IPS-NIHi11 (cell line): ENCODE data around the gene RBM17.
"Not testable (repeated sequence)": the region's sequence is repeated elsewhere in the genome, so short reads cannot be mapped to it uniquely, and the experiment has no call there.

Experiments
- DNase-seq: peaks from one replicate; pipeline ENCODE4 v3.0.0; 2012; ENCODE audit warnings: mixed read lengths, low spot score

The RBM17 gene

DNA sequence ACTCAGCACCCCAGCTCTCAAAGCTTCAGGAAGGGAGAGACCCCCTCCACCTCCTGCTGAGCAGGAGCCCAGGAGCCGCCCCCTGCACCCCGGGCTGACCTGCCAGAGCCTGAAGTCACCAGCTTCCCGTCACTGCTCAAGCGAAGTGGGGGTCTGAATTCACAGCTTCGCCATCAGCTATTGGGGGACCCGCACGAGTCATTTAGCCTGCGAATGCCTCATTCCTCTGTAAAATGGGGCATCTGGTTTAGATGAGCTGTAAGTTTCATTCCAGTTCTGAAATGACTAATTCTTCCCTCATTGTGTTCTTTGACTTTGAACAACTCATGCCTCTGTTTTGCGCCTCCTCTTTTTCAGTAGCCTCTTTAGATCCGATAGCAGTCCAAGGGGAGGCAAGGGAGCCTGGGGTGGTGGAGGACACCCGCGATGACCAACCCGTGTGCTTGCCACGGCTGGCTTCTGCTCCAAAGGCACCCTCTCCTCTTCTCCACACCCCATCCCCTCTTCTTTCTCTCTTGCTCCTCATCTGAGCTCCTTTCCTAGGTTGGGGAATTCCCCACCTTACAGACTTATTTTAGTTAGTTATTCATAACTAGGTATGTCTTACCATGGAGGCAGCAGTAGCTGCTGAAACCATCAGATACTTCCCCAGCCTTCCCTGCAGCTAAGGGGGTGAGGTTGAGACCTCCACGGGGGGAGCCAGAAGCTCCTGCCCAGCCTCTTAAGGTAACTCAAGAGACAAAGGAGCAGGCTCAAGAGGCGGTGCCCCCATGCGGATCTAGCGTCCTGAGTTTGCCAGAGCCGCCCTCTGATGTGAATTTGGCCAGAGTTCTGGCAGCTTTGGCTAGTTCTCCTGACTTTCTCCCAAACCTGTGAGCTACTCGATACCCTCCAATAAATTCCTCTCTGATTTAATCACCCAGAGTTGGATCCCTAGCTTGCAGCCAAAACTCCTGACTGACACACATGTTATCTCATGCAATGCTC, 47.7 kb downstream of the RBM17 start:
- DNase-seq = no peak

DNA sequence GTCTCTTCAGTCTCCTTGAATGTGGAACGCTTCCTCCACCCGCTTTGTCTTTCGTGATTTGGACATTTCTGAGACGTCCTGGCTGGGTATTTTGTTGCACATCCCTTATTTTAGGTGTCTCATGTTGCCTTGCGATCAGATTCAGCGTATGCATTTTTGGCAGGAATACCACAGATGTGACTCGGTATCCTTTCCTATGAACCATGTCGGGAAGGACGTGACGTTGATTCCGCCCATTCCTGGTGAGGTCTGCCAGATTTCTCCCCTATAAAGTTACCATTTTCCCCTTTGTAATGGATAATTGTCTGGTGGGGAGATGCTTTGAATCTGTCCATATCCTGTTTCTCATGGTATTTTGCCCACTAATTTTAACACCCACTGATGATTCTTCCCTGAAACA, 49.6 kb downstream of the RBM17 start:
- no peak for DNase-seq

DNA sequence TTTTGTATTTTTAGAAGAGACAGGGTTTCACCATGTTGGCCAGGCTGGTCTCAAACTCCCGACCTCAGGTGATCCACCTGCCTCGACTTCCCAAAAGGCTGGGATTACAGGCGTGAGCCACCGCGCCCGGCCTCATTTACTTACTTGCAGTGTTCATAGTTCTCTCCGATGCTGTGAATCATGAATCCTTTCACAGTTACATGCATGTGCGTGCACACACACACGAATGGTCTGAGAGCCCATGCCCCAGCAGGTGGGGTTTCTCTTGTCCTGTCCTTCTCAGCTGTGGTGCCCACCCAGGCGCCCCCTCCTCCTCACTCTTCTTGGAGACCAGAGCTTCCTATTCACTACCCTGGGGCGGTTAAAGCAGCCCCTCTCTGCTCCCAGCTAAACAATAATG, 50.6 kb downstream of the RBM17 start:
- no peak for DNase-seq

DNA sequence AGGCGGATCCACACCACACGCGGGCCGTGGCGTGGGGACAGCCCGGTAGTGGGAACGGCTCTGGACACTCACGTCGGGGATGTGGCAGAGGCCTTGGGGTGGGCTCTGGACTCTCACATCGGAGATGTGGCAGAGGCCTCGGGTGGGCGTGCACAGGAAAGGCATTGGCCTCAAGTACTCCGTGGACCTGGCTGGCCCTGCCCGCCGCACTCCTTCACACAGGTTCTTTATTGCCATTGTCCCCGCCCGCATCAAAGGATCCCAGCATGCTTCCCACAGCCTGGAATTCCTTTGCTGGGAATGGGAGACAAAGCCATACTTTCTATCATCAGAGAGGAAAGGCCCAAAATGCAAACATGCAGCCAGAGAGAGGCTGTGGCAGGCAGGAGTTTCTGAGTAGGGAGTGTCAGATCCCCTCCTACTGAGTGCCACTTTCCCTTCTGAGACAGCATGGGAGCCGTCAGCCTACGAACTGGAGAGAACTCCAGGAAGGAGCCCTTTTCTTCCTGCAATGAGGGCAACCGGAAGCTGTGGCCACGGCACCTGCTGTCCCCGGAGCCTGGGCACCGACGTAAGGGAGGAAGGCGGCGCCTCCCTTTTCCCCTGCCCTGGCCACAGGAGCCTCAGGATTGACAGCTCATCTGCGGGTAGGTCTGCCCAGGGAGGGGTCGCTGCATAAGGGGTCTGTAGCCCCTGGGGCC, 51.5 kb downstream of the RBM17 start:
- peak; percentile 58 for DNase-seq

DNA sequence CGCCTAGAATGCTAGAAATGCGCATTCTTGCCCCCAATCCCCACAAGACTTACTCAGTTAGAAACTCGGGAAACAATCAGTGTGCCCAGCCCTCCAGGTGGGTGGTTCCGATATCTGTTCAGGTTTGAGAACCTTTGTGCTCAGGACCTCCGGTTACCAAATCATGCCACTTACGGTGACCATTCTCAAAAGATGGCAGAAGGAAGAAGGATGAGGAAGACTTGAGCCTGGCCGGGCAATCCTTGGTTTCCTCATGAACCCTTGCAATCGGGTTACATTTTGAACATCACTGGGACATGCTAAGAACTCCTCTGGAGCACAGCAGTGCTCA, 52.1 kb downstream of the RBM17 start:
- no peak for DNase-seq

DNA sequence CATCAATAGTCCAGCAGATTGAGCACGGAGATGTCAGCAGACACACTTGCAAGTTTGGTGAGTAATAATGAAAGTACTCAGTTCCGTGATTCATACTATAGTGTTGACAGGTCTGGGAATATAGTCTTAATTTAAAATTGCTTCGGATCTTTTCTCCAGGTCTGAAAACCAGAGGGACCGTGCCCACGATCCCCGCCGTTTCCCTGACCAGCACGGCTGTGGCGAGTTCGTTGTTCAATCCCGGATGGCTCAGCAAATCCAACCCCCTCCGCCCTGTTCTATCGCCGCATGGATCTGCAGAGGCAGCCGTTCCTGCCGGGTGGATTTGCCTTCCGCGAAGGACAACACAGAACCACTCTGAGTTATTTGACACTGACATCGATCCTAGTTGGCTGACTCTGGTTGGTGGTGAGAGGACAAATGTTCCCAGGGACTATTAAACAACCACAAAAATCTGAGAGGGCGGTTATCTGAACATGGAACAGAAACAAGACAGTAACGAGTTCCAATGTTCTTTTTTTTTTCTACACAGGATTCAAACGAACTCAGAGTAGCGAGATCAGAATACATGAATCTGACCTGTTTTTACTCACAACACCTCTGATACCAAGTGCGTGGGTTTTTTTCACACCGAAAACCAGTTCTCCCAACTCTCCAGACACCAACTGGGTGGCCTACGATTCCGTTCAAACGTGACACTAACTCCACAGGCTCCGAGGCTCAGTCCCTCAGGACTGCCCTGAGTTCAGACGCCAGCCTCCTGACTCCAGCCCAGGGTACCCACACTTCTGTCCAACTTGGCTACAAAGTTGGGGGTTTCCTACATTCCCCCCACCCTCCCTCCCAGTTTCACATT, 52.7 kb downstream of the RBM17 start:
- DNase-seq = no peak

DNA sequence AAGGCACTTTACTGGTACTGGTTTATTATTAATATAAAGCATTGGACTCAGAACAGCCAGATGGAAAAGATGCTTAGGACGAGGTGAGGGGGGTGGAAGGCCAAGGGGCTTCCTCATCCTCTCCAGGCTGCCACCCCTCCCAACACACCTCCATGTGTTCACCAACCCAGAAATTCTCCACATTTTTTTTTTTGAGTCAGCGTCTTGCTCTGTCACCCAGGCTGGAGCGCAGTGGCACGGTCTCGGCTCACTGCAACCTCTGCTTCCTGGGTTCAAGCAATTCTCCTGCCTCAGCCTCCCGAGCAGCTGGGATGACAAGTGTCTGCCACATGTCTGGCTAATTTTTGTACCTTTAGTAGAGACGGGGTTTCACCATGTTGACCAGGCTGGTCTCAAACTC, 53.4 kb downstream of the RBM17 start:
- not testable (repeated sequence) for DNase-seq

DNA sequence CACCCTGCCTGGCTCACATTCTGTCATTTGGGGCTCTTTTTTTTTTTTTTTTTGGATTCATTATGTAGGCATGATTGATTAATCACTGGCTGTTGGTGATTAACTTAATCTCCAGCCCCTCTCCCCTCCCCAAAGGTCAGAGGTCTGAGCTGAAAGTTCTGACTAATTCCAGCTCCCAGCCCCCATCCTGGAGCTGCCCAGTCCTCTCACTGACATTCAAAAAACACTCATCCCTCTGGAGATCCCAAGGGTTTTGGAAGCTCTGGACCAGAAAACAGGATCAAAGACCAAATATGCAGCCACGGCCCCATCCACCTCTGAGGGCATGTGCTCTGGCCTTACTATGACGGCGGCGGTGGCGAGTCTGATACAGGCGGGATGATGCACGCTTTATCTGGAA, 53.8 kb downstream of the RBM17 start:
- DNase-seq = no peak

DNA sequence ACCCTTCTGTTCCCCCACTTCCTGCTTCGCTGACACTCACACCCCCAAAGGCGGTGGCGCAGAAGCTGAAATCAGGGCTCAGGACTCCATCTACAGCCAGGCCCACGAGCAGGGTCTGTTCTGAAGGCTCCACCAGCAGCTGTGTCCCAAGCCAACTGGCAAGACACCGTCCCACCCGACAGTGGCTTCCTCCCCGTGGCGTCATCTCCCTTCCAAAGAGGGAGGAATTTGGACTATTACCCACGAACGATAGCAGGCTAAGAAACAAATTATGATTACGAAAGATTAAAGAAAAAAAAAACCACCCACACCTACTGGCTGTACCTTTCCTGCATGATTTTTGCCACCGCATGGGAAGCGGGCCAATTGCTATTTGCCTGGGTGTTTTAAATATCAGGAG, 54.3 kb downstream of the RBM17 start:
- DNase-seq = no peak

DNA sequence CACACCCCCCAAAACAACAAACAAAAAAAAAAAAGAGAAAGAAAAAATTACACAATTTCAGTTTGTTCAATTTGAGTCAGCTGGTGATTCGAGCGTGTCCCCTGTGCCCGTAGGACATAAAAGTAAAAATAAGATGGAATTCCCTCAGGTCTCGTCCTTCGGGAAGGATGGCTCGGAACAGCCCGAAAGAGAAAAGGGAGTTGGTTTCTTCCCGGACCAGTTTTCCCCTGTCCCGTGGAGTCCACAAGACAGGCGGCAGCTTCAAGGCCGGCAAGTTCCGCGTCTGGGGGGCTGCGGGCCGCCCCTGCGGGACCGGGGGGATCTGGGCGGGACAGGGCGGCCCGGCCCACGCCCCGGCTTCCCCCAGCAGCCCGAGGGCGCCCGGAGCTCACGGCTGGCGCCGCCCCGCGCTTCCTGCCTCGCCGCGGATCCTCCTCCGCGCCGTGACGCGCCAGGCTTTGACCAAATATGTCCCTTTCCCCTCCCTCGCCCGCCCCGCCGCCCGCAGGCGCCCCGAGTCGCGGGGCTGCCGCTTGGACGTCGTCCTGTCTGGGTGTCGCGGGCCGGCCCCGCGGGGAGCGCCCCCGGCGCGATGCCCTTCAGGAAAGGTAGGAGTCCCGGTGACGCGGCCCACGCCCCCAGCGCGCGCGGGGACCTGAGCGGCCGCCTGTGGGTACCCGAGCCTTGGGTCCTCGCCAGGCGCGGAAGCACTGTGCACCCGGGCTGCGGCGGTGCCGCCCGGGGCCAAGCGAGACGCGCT, 55.8 kb downstream of the RBM17 start:
- peak; percentile 91 for DNase-seq

DNA sequence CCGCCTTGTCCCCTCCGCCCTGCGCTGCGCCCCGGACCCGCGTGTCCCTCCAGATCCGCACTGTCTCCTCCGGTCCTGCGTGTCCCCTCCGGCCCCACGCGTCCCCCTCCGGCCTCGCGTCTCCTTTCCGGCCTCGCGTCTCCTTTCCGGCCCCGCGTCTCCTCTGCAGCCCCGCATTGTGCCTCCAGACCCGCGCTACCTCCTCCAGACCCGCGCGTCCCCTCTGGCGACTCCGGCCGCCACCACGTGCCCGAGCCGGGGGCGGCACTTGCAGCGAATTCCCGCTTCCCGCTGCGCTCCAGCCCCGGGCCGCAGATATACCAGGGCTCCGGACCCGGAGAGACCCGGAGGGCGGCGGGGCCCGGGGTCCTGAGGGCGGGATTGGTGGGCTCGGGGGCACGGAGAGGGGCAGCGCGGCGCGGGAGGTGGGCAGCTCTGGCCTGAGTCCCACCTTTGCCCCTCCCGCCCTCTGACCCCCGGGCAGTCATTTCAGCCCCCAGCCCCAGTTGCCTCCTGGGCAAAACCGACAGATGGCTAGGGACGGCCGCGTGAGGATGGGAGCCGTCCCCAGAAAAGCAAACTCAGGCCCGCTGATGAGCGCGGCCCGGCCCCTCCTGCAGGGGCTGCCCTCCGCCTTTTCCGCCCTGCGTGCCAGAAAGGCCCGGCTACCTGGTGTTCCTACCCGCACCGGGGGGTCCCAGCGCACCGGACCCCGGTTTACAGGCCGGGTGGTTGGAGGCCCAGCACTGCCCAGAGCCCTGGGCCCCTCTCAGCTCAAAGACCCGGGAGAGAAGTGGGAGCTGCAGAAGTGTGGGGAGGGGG, 56.5 kb downstream of the RBM17 start:
- peak; percentile 65 for DNase-seq

DNA sequence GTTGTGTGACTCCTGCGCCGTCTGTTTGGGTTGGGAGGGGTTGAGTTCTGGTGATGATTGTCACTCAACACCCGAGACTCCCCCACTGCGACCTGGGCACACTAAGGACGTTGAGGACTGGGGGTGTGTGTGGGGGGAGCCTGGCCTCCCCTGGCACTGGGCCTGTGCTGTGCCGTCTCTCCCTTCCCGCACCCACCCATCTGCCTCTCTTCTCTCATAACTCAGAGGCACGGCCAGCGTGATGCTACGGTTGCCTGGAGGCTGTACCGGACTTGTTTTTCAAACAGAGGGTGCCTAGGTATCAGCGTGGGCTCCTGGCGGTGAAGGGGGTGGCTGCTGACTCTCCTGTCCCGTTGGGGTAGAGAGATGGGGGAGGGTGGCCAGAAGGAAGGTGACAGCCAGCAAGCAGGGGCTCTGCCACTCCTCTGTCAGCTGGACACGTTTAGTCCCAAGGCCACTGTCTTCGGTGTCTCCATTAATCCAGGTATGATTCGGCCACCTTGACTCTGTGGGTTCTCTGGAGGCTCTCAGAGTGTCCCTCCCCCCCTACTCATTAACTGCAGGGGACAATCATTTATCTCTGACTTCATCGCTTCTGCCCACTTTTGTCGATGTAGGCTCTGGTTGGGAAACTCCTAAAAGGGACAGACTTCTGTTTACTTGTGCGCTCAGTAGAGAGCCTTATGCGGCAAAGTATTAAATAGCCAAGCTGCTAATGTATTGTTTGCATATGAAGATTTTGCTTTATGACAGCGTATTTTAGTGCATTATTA, 57.4 kb downstream of the RBM17 start:
- DNase-seq = no peak

DNA sequence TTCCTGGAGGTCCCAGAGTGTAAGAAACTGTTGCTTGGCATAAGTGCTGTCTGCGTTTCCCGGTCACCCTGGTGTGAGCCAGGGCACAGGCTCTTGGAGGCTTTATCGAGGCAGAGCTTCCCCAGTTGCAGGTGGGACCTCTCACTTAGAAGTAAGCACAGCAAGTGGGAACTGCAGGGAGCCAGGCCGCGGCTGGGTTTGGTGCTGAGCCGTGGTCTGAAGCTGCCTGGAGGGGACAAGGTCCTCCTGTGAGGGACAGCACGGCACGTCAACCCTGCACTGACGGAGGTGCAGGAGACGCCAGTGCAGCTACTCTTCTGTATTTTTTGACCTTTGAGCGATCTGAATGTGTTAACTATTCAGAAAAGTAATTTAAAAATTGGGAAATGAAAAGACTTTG, 58.1 kb downstream of the RBM17 start:
- no peak for DNase-seq

DNA sequence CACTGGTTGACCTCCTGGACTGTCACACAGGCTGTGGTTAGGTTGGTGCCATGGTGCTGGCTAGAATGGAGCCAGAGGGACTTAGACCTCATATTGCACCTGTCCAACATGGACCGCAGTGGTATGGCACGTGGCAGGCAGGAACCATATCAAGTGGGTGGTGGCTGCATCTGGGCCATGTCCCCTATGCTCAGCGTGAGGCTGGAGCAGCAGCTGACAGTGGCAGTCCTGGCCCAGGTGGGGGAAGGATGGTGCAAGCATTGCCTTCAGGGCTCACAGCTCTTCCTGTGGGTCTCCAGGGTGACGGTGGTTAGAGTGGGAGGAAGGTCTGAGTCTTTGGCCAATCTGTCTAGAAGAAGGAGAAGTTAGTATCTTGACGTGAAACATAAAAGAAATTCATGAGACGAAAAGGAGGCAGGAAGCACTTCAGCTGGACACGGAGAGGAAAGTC, 59.4 kb downstream of the RBM17 start:
- no peak for DNase-seq

DNA sequence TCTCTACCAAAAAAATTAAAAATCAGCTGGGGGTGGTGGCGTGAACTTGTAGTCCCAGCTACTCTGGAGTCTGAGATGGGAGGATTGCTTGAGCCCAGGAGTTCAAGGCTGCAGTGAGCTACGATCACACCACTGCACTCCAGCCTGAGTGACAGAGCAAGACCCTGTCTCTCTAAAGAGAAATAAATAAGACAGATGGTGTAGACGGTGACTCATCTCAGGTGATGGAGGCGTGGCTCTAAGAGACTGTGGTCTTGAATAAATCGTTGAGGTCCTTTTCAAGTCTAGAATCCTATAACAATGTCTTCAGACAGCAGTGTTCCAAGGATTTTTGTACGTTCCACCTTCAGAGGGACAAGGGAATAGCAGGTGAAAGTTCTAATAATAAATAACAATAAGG, 60.1 kb downstream of the RBM17 start:
- DNase-seq = no peak

DNA sequence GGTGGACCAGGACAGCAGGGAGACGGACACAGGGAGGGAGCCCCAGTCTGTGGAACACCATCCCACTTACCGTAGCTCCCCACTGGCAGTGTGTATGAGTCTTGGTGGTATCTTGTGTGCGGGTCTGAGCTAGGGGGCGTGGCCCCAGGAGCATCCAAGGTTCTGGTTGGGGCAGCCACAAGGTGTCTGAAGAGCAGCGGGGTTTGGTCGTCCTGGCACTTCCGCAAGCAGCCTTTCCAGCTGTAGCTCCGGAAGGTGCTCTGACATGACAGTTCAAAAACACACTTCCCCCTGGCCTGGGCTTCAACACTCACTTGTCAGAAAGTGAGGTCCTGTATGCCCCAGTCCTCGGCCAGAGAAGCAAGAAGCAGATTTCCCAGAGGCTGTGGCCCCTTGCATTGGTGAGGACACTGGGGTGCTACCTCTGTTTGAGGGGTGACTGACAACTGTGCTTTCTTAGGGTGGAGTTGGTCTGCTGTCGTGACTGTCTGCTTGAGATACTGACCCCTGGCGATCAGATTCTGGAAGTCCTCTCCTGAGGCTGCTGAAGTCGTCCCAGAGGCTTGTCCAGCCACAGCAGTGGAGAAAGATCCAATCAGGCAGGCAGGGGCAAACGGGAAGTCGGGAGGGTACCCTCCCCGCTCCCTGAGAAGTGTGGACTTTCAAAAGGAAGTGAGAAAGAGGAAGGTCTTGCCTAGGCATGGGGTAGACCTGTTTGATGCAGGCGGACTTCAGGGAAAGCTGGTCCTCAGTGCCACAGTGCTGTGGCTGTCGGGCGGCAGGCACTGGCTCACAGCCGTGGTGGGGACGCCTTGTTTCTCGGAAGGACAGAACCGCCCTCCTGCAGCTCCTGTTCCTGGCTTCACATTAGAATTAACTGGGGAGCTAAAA, 62.5 kb downstream of the RBM17 start:
- DNase-seq = peak; percentile 65

DNA sequence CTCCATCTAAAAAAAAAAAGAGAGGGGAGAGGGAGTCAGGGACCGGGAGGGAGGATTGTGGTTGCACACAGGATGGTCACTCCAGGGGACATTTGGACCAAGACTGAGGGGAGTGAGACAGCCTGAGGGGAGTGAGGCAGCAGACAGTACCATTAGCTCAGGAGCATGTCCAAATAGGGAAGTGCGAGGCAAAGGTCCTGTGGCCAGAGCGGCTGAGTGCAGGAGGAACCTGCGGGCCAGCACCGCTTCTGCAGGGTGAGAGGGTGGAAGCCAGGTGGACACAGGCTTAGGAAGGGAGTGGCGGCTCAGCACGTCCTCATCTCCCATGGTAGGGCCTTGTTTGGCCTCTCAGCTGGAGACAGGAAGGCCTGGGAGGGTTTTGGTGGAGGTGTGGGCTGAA, 65.0 kb downstream of the RBM17 start:
- no peak for DNase-seq

DNA sequence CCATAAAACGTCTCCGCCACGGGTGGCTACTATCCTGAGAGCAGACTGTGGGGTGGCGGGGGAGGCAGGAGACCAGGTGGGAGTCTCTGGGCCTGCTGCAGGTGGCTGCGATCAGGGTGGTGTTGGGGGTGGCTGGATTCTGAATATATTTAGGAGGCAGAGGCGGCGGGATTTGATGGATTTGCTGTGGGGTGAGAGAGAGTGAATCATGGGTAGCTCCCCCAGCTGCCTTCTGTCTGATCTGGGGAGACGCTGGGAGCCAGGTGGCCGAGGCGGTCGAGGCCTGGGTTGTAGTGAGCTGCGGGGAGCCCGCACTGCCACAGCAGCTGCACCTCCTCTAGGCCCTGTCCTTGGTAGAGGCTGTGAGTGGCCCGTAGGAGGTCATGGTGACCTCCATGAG, 65.7 kb downstream of the RBM17 start:
- no peak for DNase-seq

DNA sequence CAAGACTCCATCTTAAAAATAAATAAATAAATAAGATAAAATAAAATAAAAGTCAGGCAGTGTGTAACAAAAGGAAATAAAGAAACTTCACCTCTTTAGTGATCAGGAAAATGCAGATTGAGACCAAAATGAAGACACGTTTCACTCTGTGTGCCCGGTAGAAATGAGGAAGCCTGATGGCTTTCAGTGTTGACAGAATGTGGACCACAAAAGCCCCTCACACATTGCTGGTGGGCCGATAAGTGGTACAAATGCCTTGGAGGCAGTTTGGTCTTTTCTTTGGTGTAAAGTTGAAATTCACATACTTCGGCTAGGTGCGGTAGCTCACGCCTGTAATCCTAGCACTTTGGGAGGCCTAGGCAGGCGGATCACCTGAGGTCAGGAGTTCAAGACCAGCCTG, 69.4 kb downstream of the RBM17 start:
- DNase-seq = no peak
